Measurements from ENCODE around the gene F2R.
A peak's percentile ranks its signal among the peaks of the same experiment; 100 is the strongest.

F2R gene

DNA sequence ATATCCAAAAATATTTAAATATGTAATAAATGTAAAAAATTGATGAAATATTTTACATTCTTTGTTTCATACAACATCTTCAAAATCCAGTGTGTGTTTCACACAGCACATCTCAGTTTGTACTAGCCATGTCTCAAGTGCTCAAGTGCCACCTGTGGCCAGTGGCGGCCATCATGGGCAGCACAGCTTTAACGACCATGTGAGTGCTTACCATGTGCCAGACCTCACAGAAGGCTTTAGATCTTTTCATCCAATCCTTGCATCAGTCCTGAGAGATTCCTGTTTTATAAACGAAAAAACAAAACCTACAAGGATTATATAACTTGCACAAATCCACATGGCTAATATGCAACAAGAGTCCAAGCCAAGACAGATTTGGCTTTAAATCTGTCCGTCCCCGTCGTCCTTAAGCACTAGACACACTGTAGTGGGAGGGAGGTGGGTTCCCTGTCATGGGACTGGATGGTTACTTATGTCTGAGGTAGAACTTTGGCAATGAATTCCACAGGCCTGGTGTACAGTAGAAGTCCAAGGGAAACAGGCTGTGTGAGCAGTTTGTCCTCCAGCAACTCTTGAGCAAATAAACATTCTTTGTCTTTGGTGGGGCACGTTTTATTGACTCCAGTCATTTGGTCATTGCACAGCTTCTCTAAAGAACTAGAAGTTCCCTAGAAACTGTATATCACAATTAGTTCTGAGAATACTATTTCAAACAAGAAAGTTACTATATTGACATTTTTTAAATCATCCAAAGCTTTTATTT is 25.0 kb upstream of the F2R start:
- no peak for DNase-seq

DNA sequence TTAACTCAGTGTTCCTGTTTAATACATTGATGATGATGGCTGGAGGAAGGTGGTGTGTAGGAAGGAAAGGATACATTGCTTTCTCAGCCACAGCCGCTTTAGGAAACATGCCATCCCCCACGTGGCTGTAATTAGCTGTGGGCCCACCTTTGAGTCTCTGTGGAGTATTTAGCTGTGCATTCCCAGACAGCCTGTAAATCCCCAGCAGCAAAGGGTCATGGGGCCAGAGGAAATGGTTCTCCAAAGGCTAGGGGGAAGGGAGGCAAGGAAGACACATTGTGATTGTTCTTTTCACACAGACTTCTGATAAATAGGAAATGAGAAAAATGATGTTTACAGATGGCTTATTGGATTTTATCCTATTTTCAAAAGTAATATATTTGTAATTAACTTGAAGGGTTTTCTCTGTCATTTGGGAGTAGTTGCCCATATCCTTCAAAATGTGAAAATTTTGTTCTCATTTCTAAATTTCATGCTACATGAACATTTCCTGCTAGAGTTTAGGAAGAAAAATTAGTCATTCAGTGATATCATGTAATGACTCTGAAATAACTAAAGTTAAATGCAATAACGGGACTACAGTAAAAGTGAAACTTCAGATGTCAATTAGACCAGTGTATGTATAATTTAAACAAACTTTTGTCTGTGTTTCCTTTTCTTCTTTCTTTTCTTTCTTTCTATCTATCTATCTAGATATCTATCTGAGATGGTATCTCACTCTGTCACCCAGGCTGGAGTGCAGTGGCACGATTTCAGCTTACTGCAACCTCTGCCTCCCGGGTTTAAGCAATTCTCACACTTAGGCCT is 24.3 kb upstream of the F2R start:
- no peak for DNase-seq

DNA sequence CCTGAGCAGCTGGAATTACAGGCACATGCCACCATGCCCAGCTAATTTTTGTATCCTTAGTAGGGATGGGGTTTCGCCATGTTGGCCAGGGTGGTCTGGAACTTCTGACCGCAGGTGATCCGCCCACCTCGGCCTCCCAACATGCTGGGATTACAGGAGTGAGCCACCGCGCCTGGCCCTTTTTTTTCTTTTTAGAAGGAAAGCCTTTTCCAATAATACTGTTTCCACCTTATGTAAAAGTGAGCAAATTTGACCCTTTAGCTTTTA is 23.7 kb upstream of the F2R start:
- DNase-seq, result no peak

DNA sequence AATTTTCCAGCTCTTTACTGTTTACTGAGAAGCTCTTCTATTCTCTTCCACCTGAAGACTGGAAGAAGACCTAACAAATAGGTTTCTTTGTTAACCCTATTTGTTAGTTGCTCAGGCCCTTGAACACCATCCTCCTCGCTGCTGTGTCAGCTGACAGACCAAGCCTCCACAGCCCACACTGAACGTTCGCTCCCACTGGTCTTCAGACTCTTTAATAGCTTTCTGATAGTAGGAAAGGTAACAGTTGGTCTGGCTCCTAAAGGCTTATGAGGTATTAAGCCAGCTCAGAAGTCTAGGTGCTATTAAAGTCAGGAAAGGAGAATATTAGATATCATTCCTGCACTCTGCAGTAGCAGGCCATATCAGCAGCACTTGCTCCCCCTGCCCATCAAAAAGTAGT is 23.3 kb upstream of the F2R start:
- DNase-seq, result no peak

DNA sequence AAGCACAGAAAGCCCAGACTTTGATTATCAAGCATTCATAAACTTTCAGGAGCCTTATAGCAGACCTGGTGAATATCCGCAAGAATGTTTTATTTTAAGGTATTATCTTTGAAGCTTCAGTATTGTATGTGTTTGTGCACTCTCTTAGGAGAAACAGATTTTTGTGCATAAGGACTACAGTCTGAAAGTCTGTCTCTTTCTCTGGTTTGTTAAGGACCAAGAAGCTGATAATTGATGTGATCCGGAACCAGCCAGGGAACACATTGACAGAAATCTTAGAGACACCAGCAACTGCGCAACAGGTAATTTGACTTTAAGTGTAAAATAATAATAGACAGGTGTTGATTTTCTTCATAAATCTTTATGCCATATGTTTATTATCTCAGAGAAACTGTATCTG is 22.8 kb upstream of the F2R start:
- DNase-seq, result no peak

DNA sequence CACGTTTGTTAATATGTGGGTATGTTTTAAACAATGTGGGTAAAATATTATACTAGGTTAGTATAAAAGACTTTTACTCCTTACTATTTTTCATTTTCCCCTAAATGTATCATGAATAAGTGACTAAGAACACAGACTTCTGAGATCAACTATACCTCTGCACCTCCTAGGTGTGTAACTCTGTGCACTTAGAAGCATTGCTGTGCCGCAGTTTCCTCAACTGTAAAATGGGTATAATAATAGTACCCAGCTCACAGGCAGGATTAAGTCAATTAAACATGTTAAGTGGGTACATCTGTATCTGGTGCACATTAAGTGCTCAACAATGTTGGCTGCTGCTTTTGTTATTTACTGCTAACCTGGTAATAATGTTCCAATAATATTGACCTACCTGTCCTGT is 21.6 kb upstream of the F2R start:
- no peak for DNase-seq

DNA sequence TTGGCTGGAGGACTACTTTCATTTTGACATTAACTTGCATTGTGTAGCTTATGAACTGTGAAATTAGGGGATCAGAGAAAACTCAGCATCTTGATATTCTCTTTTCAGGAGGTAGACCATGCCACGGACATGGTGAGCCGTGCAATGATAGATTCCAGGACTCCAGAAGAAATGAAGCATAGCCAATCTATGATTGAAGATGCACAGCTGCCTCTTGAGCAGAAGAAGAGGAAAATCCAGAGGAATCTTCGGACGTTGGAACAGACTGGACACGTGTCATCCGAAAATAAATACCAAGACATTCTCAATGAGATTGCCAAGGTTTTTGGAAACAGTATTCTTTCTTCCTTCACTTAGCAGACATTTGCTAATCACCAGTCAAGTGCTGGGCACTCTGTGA is 20.6 kb upstream of the F2R start:
- no peak for DNase-seq

DNA sequence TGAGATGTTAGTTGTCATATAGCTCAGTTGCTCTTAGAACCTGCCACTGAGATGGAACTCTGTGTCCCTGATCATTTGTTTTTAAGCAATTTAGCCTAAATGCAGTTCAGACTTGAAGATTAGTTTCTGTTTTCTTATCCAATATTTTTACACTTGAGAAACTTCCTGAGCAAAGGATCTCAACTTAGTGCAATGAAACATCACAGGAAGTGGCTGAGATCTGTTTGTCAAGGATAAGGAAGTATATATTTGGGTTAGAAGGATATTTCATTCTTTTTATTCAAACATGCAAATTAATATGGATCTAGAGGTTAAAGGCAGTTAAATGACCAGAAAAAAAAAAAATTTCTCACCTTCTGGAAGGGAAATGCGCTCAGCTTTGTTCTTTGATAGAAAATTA is 19.7 kb upstream of the F2R start:
- DNase-seq, result no peak

DNA sequence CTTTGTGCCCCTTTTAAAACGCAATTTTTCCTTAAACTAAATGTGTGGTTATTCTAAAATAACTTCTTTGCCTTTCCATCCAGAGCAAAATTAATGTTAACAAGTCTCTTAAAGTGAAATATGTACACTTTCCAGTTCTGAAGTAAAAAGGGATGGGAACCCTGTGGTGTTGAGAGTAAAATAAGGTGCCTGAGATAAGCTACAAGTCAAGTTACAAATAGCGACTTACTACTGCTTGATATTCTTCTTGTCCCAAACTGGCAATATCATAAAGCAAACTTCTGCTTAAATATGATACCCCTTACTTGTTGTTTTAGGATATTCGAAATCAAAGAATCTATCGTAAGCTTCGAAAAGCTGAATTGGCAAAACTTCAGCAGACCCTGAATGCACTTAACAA is 18.3 kb upstream of the F2R start:
- no peak for DNase-seq

DNA sequence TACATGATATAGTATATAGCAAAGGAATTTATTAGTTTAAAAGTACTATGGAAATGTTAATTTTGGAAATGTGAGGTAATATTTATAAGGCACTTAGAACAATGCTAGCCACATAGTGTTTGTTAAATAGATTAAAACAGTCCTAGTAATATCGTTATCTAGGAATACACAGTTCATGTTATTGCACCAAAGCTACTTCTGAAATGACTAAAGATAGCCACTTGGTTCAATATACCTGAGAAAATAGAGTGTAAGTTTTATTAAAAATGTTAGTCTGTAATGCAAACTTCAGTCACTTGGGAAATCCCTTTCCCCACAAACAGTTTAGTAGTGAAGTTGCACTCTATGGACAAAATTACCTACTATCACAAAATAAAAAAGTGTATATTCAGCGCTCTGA is 15.4 kb upstream of the F2R start:
- no peak for DNase-seq

DNA sequence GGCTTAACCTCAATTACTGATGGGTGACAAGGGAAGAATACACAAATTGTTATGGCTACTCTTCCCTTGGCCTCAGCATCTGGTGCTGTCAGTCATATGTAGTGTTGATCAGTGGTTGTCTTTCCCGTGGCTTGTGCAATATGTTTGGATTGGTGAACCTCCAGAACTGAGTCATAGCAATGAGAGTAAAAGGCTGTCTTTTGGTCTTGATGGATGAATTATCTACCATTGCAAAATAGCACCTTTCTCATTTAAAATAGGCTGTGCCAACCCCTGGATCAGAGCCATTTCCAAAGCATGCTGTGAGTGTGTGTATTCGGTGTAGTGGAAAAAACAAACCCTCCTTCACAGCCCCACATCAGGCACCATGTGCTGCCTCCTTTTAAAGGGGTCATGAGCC is 14.6 kb upstream of the F2R start:
- DNase-seq, result no peak

DNA sequence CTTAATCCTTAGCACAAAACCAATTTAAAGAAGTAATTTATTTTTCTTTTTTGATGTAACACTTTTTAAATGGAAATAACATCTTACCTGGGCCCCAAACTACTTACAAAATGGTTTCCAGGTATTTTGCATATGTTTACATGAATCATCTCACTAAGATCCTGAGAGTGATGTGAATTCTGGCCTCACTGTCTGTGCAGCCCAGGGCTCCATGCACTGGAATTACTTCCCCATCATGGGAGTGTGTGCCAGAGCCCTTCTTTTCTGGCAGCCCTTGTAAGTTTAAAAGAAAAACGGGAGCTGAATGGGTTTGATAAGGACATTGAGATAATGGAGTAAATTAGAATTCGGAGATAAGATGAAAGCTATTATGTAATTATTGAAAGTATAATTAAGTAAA is 12.2 kb upstream of the F2R start:
- DNase-seq, result no peak

DNA sequence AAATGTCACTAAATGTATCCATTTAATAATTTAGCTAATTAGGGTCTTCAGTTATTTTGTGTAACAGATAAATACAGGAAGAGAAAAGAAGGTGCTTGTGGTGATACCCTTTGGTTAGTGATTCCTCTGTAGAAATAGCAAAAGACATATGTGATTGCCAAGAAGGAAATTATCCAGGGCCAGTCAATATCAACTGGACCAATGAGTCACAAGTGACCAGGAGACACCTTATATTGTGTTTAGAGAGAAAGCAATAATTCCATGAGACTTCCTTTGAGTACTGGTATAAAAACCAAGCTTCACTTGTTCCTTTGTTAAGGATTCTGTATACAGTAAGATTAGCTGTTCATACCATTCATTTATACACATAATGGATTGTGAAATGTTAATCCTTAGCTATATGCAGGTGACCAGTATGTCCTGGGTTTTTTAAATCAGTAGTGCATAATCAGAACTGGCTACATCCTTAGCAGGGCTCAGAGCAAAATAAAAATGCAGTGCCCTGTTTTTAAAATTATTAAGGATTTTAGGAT is 11.7 kb upstream of the F2R start:
- DNase-seq, result no peak

DNA sequence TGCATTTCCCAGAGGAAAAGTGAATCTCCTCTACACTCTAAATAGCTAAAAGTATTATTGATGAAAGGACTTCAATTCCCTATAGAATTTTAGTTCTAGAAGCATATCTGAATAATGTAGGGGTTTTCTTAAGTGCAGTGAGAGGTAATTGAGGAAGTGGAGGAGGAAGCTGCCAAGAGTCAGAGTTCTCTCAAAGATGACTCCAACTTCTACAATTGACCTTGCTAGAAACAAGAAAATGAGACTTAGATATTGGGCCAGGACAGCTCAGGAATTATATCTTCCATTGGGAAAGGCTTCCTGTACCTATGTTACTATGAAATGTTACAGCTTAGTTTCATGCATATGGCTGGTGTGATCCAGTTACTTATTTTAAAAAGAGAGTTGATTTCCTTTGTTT is 10.4 kb upstream of the F2R start:
- no peak for DNase-seq

DNA sequence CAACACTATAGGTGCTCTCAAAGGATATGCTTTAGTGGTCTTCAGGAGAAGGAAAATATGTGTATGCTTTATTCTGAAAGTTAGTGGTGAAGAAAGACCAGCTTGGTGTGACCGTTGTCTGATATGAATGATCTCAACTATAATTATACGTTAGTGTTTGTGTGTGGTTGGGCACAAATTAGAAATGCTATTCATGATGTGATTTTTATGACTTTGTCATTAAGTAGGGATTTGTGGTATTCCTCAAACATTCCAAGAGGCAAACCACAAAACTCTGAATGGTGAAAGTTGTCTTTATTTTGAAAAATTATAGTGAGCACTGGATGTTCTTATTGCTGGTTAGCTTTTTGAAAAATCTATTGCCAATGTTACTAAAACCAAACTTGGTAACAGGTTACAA is 6.2 kb upstream of the F2R start:
- DNase-seq, result no peak

DNA sequence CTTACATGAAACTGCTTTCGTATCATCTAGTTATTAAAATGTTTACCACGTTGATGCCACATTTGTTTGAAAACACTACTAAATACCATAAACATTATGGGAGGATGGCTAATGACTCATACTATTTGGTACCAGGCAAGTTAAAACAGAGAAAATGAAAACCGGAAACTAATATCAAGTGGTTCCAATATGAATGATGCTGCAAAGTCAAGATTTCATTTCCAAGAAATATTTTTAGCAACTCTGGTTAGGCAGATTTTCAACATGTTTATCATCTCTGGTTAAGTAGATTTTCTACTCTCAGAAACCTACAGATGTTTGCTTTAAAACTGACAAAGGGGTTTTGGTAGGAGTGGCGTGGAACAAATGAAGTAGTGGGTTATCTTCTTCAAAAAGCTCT is 4.9 kb upstream of the F2R start:
- no peak for DNase-seq

DNA sequence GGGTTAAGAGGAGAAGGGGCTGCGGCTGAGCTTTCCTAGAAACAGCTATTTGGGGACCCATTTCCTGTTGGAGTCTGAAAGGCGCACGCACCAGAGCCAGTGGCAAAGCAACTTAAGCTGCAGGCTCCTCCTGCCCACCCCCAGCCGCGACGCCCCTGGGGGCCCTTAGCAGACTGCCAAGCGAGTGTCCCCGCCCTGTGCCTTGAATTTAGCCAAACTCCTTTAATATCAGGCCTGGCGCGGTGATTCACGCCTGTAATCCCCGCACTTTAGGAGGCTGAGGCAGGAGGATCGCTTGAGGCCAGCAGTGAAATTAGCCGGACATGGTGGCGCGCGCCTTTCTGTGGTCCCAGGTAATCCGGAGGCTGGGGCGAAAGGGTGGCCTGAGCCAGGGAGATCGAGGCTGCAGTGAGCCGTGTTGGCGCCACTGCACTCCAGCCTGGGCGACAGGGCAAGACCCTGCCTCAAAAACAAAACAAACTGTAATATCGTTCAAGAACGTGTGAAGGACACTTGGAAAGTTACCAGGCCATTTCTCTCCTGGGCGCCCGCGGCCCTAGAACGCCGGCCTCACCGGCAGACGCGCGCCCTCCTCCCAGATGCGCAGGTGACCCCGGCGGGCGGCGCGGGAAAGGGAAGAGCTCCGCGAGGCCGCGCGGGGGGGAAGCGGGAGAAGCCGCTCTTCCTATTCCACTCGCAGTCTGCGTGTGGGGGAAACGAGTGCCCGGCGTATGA is 1.0 kb upstream of the F2R start:
- DNase-seq, result no peak

DNA sequence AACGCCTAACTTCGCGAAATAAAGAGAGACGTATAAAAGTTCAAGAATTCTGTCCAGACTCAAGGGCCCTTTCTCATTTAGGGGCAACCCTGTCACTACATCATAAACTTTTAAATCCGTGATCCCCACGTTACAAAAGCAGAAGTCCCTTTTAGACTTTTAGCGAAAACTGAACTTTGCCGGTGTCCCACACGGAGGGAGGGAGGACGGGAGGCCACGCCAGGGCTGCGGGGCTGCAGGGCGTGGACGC is 515 bp upstream of the F2R start:
- peak; percentile 13 for DNase-seq

DNA sequence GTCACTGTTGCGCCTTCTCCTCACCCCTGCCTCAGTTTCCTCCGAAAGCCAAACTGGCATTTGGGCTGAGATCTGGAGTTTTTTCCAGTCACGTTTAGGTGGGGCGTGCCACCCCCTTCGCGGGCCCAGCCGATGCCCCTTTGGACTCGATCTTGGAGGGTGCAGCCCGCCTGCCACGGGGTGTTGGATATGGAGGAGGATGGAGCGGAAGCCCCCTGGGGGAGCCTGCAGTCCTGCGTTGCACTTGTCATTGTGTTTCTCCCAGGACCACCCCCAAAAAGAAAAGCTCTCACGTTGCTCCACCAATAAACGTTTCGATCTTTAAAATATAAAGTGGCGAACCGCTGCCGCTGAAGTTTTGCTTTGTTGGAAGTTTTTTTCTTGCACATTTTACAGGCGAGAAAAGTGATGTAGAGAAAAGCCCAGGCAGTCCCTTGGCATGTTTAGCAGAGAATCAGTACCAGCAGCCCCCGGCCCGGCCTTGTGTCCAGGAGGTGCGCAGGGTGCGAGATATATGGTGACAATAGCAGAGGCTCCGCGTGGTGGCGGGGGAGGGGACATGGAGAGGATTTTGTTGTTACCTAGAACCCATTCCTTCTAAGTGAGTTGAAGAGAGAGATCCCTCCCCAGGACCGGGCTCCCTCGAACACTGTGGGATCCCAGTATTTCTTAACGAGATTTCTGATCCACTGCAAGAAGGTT is 681 bp downstream of the F2R start:
- DNase-seq, result no peak

DNA sequence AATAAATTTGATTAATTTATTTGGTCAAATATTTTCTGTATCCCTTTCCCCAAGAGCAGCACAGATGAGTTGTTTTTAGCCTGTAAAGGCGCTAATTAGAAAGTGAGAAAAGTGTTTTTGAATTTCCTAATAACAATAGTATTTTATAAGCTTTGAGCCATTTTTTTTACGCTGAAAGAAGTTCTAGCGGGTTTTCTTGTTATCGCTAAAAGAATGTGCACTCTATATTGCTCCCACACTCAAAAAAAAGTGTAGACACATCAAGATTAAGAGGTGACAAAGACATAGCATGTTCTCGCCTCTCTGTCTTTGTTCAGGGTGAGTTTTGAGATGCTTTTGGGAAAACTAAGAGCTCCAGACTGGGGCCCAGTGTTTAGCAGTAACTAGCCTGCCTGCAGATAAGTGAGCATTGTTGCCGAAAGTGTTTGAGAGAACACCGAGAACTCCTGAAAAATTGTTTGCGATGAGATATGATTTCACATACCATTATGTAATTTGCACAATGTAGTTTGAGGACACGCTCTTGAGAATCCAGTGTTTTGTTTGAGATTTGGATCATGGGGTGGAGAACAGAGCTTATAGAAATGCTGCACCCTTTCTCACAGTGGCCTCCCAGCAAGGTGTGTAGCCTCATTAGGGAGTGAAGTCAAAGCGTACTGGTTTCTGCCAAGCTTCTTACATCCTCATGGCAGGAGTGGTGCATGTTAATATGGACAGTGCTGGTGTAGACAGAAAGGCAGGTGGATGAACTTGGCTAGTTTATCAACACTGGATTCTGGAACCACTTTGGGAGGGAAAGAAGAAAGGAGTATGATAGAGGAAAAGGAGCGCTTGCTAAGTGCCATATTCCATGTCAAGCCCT is 1.5 kb downstream of the F2R start:
- DNase-seq, result no peak

DNA sequence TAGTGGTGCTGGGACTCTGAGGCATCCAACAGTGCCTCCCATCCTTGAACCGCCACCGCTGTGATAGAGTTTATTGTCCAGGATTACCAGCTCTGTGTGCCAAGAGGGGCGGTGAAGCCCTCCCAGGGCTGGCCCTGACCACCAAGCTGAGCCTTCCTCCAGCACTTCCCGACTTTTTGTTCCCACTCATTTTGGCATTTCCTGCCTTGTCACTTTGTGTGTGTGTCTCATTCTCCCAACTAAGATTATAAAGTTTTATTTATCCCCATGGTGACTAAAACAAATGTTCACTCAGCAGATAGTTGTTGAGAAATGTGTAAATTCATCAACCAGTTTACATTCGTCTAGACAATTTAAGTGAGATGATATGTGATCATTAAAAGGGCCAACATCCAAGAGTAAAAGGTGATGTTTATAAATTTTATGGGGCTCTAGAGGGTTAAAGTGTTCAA is 2.5 kb downstream of the F2R start:
- DNase-seq, result no peak

DNA sequence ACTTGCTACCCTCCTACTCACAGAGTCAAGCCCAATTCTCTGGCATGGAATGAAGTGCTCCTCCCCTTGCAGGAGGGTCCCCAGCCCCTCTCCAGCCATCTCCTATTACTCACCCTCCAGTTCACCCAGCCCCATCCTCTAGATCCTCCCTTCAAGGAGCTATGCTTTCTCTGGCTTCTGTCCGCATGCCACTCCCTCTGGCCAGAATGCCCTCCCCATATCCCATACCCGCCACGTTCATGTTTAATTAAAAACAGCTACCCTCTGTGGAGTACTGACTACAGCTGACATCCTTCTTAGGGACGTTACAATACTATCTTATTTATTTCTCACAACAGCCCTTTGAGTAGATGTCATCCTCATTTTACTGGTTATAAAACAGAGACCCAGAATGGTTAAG is 3.0 kb downstream of the F2R start:
- DNase-seq, result no peak

All from CD4-positive, alpha-beta T cell treated with Interleukin-12 subunit alpha and Interleukin-12 subunit beta, for 1 hour (primary cell).